K562 (cell line): ENCODE data around the gene GPR35.

Source experiments
- EZH2 ChIP-seq: IDR thresholded peaks from 2 replicates; pipeline ENCODE4 v1.6.1; 2012; ENCODE audit warnings: low read depth, mild to moderate bottlenecking, inconsistent platforms, low read length, borderline replicate concordance
- SETDB1 ChIP-seq: IDR thresholded peaks from one replicate; pipeline ENCODE4 v1.6.1; 2012; ENCODE audit warnings: low read length, control low read depth, inconsistent platforms

DNA sequence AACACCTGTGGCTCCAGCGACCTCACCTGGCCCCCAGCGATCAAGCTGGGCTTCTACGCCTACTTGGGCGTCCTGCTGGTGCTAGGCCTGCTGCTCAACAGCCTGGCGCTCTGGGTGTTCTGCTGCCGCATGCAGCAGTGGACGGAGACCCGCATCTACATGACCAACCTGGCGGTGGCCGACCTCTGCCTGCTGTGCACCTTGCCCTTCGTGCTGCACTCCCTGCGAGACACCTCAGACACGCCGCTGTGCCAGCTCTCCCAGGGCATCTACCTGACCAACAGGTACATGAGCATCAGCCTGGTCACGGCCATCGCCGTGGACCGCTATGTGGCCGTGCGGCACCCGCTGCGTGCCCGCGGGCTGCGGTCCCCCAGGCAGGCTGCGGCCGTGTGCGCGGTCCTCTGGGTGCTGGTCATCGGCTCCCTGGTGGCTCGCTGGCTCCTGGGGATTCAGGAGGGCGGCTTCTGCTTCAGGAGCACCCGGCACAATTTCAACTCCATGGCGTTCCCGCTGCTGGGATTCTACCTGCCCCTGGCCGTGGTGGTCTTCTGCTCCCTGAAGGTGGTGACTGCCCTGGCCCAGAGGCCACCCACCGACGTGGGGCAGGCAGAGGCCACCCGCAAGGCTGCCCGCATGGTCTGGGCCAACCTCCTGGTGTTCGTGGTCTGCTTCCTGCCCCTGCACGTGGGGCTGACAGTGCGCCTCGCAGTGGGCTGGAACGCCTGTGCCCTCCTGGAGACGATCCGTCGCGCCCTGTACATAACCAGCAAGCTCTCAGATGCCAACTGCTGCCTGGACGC, 4.9 kb downstream of the GPR35 start:
- no peak for TF ChIP-seq SETDB1
- no peak for TF ChIP-seq EZH2
